Keratinocyte (primary cell): ENCODE data around the gene LMBR1L. TPM values are rescaled to one million over a fixed set of nuclear protein-coding genes. Genes with fewer than 3 reads are reported as not detected.

Source experiments
- DNase-seq: peaks from one replicate; pipeline ENCODE4 v3.0.0-alpha.2; 2011; ENCODE audit warnings: low read depth, missing footprints, low spot score
- FAIRE-seq: peaks from 2 replicates; lab custom pipeline; 2011; peaks lifted over from hg19 to GRCh38; lab: Jason Lieb, UNC
- H2AFZ ChIP-seq: 2 replicates; pipeline ENCODE4 v1.6.0; 2012; ENCODE audit warnings: low read length, control low read depth, inconsistent platforms; ENCODE audit not compliant: control insufficient read depth
- H3K27ac ChIP-seq: 2 replicates; pipeline ENCODE4 v1.5.1; 2011; ENCODE audit warnings: low read length; ENCODE audit not compliant: control insufficient read depth, insufficient read depth
- H3K27me3 ChIP-seq: 3 replicates; pipeline ENCODE4 v1.6.0; 2011; ENCODE audit warnings: low read length; ENCODE audit not compliant: control insufficient read depth, insufficient read depth; ENCODE audit errors: extremely low read depth
- H3K36me3 ChIP-seq, 2 experiments: 2 replicates in 1 of 2; 3 replicates in 1 of 2; pipeline ENCODE4 v1.5.1; 2011; ENCODE audit warnings: low read length in 2 of 2, mild to moderate bottlenecking in 1 of 2; ENCODE audit not compliant: control insufficient read depth in 2 of 2, insufficient read depth in 2 of 2; ENCODE audit errors: extremely low read depth in 1 of 2
- H3K4me1 ChIP-seq: 3 replicates; pipeline ENCODE4 v1.5.1; 2011; ENCODE audit warnings: low read length; ENCODE audit not compliant: control insufficient read depth, insufficient read depth; ENCODE audit errors: extremely low read depth
- H3K4me2 ChIP-seq: 3 replicates; pipeline ENCODE4 v1.6.0; 2011; ENCODE audit warnings: low read depth, low read length; ENCODE audit not compliant: control insufficient read depth, insufficient read depth; ENCODE audit errors: extremely low read depth
- H3K4me3 ChIP-seq, 3 experiments: fragments of 200-600 bp in 1 of 3; sonication (generic) in 1 of 3; 2 replicates in 2 of 3; 3 replicates in 1 of 3; pipeline ENCODE4 v1.5.1; 2011 to 2016; ENCODE audit warnings: low read length in 3 of 3, mild to moderate bottlenecking in 3 of 3, control low read depth in 2 of 3, inconsistent platforms in 1 of 3, low read depth in 1 of 3, mixed read lengths in 1 of 3, mixed run types in 1 of 3, moderate library complexity in 1 of 3; ENCODE audit not compliant: control insufficient read depth in 2 of 3, insufficient read depth in 2 of 3; ENCODE audit errors: extremely low read depth in 1 of 3
- H3K79me2 ChIP-seq: 2 replicates; pipeline ENCODE4 v1.6.0; 2012; ENCODE audit warnings: low read length; ENCODE audit not compliant: control insufficient read depth, insufficient read depth
- H3K9ac ChIP-seq: 3 replicates; pipeline ENCODE4 v1.6.0; 2011; ENCODE audit warnings: low read length; ENCODE audit not compliant: control insufficient read depth, insufficient read depth; ENCODE audit errors: extremely low read depth
- H3K9me1 ChIP-seq: 3 replicates; pipeline ENCODE4 v1.6.0; 2011; ENCODE audit warnings: low read length; ENCODE audit not compliant: control insufficient read depth, insufficient read depth; ENCODE audit errors: extremely low read depth
- H3K9me3 ChIP-seq: 2 replicates; pipeline ENCODE4 v1.5.1; 2012; ENCODE audit warnings: low read depth, low read length; ENCODE audit not compliant: control insufficient read depth
- H4K20me1 ChIP-seq: 3 replicates; pipeline ENCODE4 v1.6.0; 2011; ENCODE audit warnings: low read length; ENCODE audit not compliant: control insufficient read depth, insufficient read depth; ENCODE audit errors: extremely low read depth
- CTCF ChIP-seq, 3 experiments: IDR thresholded peaks in 1 of 3; conservative IDR thresholded peaks in 1 of 3; optimal IDR thresholded peaks in 1 of 3; 2 replicates in 2 of 3; 3 replicates in 1 of 3; pipeline versions ENCODE3 to v1.5.1; 2011; ENCODE audit warnings: low read length in 3 of 3, mild to moderate bottlenecking in 3 of 3, moderate library complexity in 2 of 3, control low read depth in 1 of 3, inconsistent platforms in 1 of 3; ENCODE audit not compliant: insufficient read depth in 2 of 3; ENCODE audit errors: extremely low read depth in 1 of 3
- EZH2 ChIP-seq: IDR thresholded peaks from one replicate; pipeline ENCODE4 v1.6.1; 2012; ENCODE audit warnings: inconsistent platforms, mild to moderate bottlenecking, low read length, moderate library complexity
- dilution Hi-C: fragments of 300-500 bp; cut with MboI; formaldehyde crosslinking; loops from one replicate; pipeline ENCODE4 v1.7.0; 2020; ENCODE audit warnings: low sequenced_read_pairs; ENCODE audit not compliant: extremely low pct_ligation_motif_present
- polyA plus RNA-seq, 5 experiments: library from polyadenylated mRNA; depleted of rRNA in 3 of 5; stranded (reverse) in 3 of 5; stranded (forward) in 1 of 5; unstranded in 1 of 5; fragments of >200 nt; gene quantifications; 1 replicate in 1 of 5; 2 replicates in 3 of 5; 3 replicates in 1 of 5; pipeline versions ENCODE4 v1.2.1 to v1.2.3, GENCODE V29; 2011 to 2012; ENCODE audit warnings: missing spikeins in 2 of 5, low read depth in 1 of 5, low replicate concordance in 1 of 5

LMBR1L gene
- polyA plus RNA-seq, 1 donor (not counting 4 experiments of a cell fraction or from before 2014, with no cell fraction given): 30.1 TPM

GRCh38 chr12:49098703-49099102, 11.9 kb downstream of the LMBR1L start:
- dilution Hi-C loops: no loop called here

DNA sequence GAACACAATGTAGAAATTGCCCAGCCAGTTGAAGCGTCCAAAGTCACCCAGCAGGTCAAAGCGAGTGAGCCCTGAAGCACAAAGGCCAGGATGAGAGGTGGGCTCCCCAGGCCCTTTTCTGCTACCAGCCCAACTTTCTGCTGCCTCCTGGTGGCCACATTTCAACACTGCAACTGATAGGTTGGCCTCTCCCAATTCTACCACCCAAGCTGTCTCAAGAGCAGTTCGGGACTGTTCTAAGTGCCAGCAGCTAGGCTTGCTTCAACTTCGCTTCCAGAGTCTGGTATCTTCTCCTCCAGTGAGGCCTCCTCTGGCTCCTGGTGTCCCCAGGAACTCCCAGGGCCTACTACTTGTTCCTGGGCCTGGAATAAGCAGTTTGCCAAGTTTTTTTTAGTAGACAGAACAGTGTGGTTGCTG, 12.6 kb downstream of the LMBR1L start:
- H2AFZ ChIP-seq: no peak overlapping the region
- H3K4me3 ChIP-seq: no peak overlapping the region
- no peak overlapping the region for H3K4me2 ChIP-seq
- no peaks in the 10 kb centered on the region for H3K9me3 ChIP-seq
- dilution Hi-C loops: no loop called here
- FAIRE-seq (peak; percentile 64), DNase-seq (no peak)
- H3K36me3 ChIP-seq: peaks cover 30% of the 10 kb centered on the region in 2 experiments
- H3K9ac ChIP-seq: no peak overlapping the region
- peaks cover 25% of the 10 kb centered on the region for H3K27me3 ChIP-seq
- TF ChIP-seq CTCF (optimal IDR thresholded peaks at IDR 0.05 in 1 of 3, IDR thresholded peaks at IDR 0.05 in 1 of 3, conservative IDR thresholded peaks at IDR 0.05 in 1 of 3; ENCODE audit: extremely low read depth in 1 of 3, insufficient read depth in 2 of 3, low read length in 3 of 3) (peak; percentile 78 to 87 (median 83)), EZH2 (no peak)
- H3K4me1 ChIP-seq: no peaks in the 10 kb centered on the region
- H3K27ac ChIP-seq: no peak overlapping the region
- H3K9me1 ChIP-seq: no peaks in the 10 kb centered on the region
- H3K79me2 ChIP-seq: no peaks in the 10 kb centered on the region
- H4K20me1 ChIP-seq: no peaks in the 10 kb centered on the region

More at GRCh38 chr12:49098703-49099102, 11.9 kb downstream of the LMBR1L start:
- FAIRE-seq (no peak), DNase-seq (no peak)
- H3K9me1 ChIP-seq: no peaks in the 10 kb centered on the region
- H2AFZ ChIP-seq: no peak overlapping the region
- no peak overlapping the region for H3K27ac ChIP-seq
- H3K27me3 ChIP-seq: peaks cover 18% of the 10 kb centered on the region
- H3K9me3 ChIP-seq: no peaks in the 10 kb centered on the region
- H3K4me2 ChIP-seq: no peak overlapping the region
- H4K20me1 ChIP-seq: no peaks in the 10 kb centered on the region
- H3K4me1 ChIP-seq: no peaks in the 10 kb centered on the region
- H3K79me2 ChIP-seq: no peaks in the 10 kb centered on the region
- H3K36me3 ChIP-seq: peaks cover 30 to 34% of the 10 kb centered on the region in 2 experiments
- H3K9ac ChIP-seq: no peak overlapping the region
- TF ChIP-seq EZH2 (no peak), CTCF (optimal IDR thresholded peaks at IDR 0.05 in 1 of 3, IDR thresholded peaks at IDR 0.05 in 1 of 3, conservative IDR thresholded peaks at IDR 0.05 in 1 of 3; ENCODE audit: extremely low read depth in 1 of 3, insufficient read depth in 2 of 3, low read length in 3 of 3) (no peak)
- no peak overlapping the region for H3K4me3 ChIP-seq
